Right atrium auricular region (tissue), 2 donors: ENCODE measurements around the gene HES3. TPM values are rescaled to one million over a fixed set of nuclear protein-coding genes. Genes with fewer than 3 reads are reported as not detected.

Experiments
- DNase-seq: peaks from one replicate; pipeline ENCODE4 v3.0.0-alpha.2; 2019; ENCODE audit warnings: low spot score
- H3K27ac ChIP-seq, 2 donors: fragments of 200-600 bp; sonication (generic); 1 replicate in 1 of 2; 2 replicates in 1 of 2; pipeline ENCODE4 v1.5.1; 2016 to 2019
- H3K27me3 ChIP-seq, 2 donors: fragments of 200-600 bp; sonication (generic); one replicate each; pipeline versions ENCODE4 v1.5.1 to v1.6.0; 2017 to 2019
- H3K36me3 ChIP-seq: fragments of 200-600 bp; sonication (generic); one replicate; pipeline ENCODE4 v1.5.1; 2016
- H3K4me1 ChIP-seq, 2 donors: fragments of 200-600 bp; sonication (generic); one replicate each; pipeline versions ENCODE4 v1.5.1 to v1.6.0; 2017 to 2019
- H3K4me3 ChIP-seq, 2 donors: fragments of 200-600 bp; sonication (generic); 1 replicate in 1 of 2; 2 replicates in 1 of 2; pipeline ENCODE4 v1.5.1; 2017 to 2019; ENCODE audit warnings: mild to moderate bottlenecking in 1 of 2, moderate library complexity in 1 of 2
- H3K9me3 ChIP-seq, 2 donors: fragments of 200-600 bp; sonication (generic); one replicate each; pipeline ENCODE4 v1.5.1; 2019
- CTCF ChIP-seq, 2 donors: fragments of 200-600 bp; sonication (generic); IDR thresholded peaks; one replicate each; pipeline ENCODE4 v1.5.1; 2019; ENCODE audit warnings: antibody characterized with exemption in 2 of 2
- total RNA-seq, 2 donors: library from RNA; depleted of rRNA; stranded (reverse); fragments of >200 nt; gene quantifications; one replicate each; pipeline ENCODE4 v1.1.0, GENCODE V29; 2016

The HES3 gene
- total RNA-seq, 2 donors from 2014 or later, result not detected

- no peak for DNase-seq
- peaks cover 32% of the 10 kb centered on the region for H3K36me3 ChIP-seq
- no peaks in the 10 kb centered on the region for H3K27me3 ChIP-seq
- no peak for TF ChIP-seq CTCF (IDR thresholded peaks at IDR 0.05)
- H3K9me3 ChIP-seq, result no peaks in the 10 kb centered on the region
- H3K4me3 ChIP-seq, result peak overlapping the region; percentile 61 to 68
- peaks cover 0 to 33% of the 10 kb centered on the region in 2 donors for H3K4me1 ChIP-seq
- peak overlapping the region; percentile 40 to 59 for H3K27ac ChIP-seq
Observed at GRCh38 chr1:6235296-6235677, 8.7 kb upstream of the HES3 start.

DNA sequence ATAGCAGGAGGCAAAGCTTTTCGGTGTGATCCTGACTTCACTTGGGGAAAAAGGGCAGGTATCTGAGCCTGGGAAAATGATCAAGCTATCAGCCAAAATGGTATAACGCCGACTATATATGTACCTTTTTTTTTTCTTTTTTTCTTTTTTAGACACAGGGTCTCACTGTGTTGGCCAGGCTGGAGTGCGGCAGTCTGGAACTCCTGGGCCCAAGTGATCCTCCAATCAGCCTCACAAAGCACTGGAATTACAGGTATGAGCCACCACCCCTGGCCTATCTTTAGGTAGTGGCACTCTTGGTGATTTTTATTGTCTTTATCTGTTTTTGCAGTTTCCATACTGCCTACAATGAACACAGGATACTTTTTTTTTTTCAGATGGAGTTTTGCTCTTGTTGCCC lies 6.9 kb upstream of the HES3 start:
- H3K9me3 ChIP-seq, result no peaks in the 10 kb centered on the region
- DNase-seq, result no peak
- H3K27me3 ChIP-seq, result peaks cover 9 to 12% of the 10 kb centered on the region in 2 donors
- peaks cover 0 to 40% of the 10 kb centered on the region in 2 donors for H3K4me1 ChIP-seq
- no peak for TF ChIP-seq CTCF (IDR thresholded peaks at IDR 0.05)
- H3K27ac ChIP-seq, result no peak overlapping the region
- no peak overlapping the region for H3K4me3 ChIP-seq
- H3K36me3 ChIP-seq, result peaks cover 15% of the 10 kb centered on the region

DNA sequence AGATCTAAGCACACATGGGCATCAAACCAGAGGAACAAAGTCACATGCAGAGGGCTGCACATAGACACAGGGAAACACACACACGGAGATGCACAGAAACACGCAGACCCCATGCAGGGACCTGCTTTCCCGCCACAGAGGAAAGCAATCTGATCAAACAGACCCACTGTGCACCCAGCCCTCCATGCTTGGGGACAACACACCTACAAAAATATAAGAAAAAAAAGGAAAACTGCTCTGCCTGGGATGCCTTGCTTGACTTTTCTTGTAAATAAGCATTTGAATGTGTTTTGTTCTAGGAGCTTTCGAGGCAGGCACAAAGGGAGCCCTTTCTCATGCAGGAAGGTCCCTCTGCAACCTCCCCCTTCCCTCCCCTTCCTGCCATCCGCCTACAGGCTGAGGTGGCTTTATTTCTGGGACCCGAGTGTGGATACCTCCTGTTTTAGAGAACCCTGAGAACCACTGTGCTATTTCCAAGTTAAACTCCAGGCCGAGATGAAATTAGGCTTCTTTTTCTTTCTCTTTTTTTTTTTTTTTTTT lies 4.7 kb upstream of the HES3 start:
- no peak for DNase-seq
- Histone ChIP-seq H3K27me3 (peaks cover 22 to 34% of the 10 kb centered on the region in 2 donors), H3K36me3 (no peaks in the 10 kb centered on the region), H3K9me3 (no peaks in the 10 kb centered on the region), H3K4me3 (no peak overlapping the region), H3K27ac (no peak overlapping the region), H3K4me1 (peaks cover 0 to 28% of the 10 kb centered on the region in 2 donors)
- no peak for TF ChIP-seq CTCF (IDR thresholded peaks at IDR 0.05)

DNA sequence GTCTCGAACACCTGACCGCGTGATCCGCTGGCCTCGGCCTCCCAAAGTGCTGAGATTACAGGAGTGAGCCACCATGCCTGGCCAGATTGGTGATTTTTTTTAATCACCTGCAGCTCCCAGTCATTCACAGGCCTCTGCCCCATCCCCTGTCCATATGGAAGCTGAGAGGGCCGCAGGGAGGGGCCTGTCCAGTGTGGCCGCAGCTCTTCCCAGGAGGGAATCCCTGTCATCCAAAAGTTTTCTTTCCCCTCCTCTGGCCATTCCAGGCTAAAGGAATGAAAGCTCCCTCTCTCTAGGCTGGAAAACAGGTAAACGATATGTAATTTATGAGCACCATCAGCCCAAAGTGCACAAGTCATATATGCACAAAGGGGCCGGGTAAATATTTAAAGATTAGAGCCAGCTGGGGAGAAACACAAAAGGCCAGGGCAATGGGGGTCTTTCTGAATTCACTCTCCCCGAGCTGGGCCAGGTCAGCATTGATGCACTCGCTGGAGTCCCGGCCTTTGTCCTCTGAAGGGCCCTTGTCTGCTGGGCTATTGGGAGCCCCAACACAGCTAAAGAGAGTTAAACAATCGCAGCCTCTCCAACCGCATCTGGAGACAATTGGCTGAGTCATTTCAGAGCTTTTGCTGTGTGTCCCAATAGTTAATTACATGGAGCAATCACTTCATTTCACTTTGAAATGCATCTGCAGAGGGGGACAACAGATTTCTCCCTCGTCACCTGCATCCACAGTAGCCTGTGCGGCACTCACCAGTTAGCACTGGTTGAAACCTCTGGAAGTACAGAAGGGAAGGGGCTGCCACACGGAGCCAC lies 3.8 kb upstream of the HES3 start:
- Histone ChIP-seq H3K27ac (no peak overlapping the region), H3K4me1 (peaks cover 0 to 20% of the 10 kb centered on the region in 2 donors), H3K36me3 (no peaks in the 10 kb centered on the region), H3K9me3 (no peaks in the 10 kb centered on the region), H3K27me3 (peaks cover 22 to 35% of the 10 kb centered on the region in 2 donors), H3K4me3 (no peak overlapping the region)
- no peak for TF ChIP-seq CTCF (IDR thresholded peaks at IDR 0.05)
- DNase-seq, result no peak

DNA sequence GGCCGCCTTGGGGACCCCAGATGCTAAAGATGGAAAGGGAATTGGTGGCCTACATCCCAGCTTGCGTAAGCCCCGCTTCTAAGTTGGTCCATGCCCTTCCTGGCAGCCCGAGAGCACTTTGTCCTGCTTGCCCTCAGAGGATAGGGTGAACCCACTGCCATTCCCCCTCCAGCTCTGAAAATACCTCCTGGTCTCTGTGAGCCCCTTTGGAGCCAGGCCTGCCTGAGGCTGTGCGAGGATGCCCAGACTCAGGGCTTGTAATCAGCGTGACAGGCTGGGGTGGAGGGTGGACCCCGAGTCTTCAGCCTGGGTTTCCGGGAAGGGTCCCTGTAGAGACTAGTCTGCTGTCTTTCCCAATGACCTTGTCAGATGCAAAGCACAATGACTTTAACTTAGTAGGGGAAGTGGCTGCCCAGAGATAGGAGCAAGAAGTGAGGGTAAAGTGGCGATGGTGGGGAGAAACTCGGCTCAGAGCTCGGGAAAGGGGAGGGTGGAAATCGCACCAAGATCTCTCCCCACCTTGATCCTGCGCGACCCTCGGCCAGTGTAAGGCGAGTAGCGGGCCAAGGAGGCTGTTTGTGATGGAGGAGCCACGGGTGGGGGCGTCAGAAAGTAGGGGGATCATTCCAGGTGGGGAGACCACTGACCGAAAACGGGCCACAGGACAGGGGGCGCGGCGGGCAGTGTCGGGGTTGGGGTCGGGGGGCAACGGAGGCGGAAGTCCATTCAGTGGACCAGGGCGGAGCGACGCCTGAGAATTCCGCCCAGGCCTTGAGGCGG lies 2.7 kb upstream of the HES3 start:
- no peak for DNase-seq
- H3K27ac ChIP-seq, result no peak overlapping the region
- no peaks in the 10 kb centered on the region for H3K36me3 ChIP-seq
- H3K4me1 ChIP-seq, result peaks cover 0 to 27% of the 10 kb centered on the region in 2 donors
- H3K9me3 ChIP-seq, result no peaks in the 10 kb centered on the region
- H3K27me3 ChIP-seq, result peaks cover 28 to 47% of the 10 kb centered on the region in 2 donors
- no peak overlapping the region for H3K4me3 ChIP-seq
- no peak for TF ChIP-seq CTCF (IDR thresholded peaks at IDR 0.05)
